IPS DF 4.7 (cell line): ENCODE data around the gene COG1.
"Not testable (repeated sequence)": the region's sequence is repeated elsewhere in the genome, so short reads cannot be mapped to it uniquely, and the experiment has no call there.

Source experiments
- DNase-seq: peaks from one replicate; pipeline ENCODE4 v3.0.0-alpha.2; 2013; ENCODE audit warnings: low spot score; ENCODE audit errors: extremely low read depth

Gene COG1, protein sequence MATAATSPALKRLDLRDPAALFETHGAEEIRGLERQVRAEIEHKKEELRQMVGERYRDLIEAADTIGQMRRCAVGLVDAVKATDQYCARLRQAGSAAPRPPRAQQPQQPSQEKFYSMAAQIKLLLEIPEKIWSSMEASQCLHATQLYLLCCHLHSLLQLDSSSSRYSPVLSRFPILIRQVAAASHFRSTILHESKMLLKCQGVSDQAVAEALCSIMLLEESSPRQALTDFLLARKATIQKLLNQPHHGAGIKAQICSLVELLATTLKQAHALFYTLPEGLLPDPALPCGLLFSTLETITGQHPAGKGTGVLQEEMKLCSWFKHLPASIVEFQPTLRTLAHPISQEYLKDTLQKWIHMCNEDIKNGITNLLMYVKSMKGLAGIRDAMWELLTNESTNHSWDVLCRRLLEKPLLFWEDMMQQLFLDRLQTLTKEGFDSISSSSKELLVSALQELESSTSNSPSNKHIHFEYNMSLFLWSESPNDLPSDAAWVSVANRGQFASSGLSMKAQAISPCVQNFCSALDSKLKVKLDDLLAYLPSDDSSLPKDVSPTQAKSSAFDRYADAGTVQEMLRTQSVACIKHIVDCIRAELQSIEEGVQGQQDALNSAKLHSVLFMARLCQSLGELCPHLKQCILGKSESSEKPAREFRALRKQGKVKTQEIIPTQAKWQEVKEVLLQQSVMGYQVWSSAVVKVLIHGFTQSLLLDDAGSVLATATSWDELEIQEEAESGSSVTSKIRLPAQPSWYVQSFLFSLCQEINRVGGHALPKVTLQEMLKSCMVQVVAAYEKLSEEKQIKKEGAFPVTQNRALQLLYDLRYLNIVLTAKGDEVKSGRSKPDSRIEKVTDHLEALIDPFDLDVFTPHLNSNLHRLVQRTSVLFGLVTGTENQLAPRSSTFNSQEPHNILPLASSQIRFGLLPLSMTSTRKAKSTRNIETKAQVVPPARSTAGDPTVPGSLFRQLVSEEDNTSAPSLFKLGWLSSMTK

GRCh38 chr17:73192894-73193701, at the start of gene COG1:
TSS of gene COG1 (plus strand) at chr17:73193055. CDS start at chr17:73193070, 15 bp downstream.
- DNase-seq = no peak

DNA sequence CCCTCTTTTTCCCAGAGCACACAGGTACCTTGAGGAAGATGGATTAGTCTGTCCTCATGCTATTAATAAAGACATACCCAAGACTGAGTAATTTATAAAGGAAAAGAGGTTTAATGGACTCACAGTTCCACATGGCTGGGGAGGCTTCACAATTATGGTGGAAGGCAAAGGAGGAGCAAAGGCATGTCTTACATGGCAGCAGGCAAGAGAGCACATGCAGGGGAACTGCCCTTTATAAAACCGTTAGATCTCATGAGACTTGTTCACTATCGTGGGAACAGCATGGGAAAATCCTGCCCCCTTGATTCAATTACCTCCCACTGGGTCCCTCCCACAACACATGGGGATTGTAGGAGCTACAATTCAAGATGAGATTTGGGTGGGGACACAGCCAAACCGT, 48.6 kb upstream of the COG1 start:
- not testable (repeated sequence) for DNase-seq

- no peak for DNase-seq
These were observed 47.2 kb upstream of the COG1 start for GRCh38 chr17:73145641-73146040.

GRCh38 chr17:73147791-73148190, 45.1 kb upstream of the COG1 start:
- DNase-seq = not testable (repeated sequence)

DNA sequence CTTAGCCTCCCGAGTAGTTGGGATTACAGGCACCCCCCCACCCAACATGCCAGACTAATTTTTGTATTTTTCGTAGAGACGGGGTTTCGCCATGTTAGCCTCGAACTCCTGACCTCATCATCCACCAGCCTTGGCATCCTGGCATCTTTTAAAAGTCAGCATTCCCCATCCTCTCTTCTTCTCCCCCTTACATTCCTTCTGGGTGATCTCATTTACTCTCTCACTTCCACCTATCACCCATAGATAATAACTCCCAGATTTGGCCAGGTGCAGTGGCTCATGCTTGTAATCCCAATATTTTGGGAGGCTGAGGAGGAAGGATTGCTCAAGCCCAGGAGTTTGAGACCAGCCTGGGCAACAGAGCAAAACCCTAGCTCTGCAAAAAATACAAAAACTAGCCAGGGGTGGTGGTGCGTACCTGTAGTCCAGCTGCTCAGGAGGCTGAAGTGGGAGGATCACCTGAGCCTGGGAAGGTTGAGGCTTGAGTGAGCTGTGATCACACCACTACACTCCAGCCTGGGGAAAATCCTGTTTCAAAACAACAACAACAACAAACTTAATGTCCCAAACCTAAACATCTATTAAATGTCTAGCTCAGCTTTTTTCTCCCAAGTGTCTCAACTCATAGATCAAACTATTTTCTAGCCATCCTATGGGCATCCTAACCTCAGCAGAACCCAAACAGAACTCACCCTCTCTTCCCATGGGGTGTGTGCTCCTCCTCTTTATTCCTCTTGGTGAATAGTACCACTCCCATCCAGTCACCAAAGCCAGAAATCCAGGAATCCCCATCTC, 44.1 kb upstream of the COG1 start:
- DNase-seq = no peak

GRCh38 chr17:73150622-73151300, 42.1 kb upstream of the COG1 start:
- DNase-seq = not testable (repeated sequence)

DNA sequence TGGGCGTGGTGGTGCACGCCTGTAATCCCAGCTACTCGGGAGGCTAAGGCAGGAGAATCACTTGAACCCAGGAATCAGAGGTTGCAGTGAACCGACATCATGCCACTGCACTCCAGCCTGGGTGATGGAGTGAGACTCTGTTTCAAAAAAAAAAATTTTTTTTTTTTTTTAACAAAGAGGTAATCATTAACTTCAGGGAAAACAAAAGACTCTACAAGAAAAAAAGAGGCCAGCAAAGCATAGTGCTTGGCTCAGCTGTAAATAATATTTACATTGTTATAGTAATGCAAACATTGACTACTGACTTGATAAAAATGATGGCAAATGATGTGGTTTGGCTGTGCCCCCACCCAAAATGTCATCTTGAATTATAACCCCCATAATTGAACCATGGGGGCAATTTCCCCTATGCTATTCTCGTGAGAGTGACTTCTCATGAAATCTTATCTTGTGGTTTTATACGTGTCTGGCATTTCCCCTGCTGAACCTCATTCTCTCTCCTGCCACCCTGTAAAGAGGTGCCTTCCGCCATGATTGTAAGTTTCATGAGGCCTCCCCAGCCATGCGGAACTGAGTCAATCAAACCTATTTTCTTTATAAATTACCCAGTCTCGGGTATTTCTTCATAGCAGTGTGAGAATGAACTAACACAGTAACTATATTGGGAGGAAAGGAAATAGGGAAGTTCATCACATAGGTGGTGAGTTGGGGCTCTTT, 40.8 kb upstream of the COG1 start:
- DNase-seq = no peak

GRCh38 chr17:73155410-73156165, 37.3 kb upstream of the COG1 start:
- no peak for DNase-seq

DNA sequence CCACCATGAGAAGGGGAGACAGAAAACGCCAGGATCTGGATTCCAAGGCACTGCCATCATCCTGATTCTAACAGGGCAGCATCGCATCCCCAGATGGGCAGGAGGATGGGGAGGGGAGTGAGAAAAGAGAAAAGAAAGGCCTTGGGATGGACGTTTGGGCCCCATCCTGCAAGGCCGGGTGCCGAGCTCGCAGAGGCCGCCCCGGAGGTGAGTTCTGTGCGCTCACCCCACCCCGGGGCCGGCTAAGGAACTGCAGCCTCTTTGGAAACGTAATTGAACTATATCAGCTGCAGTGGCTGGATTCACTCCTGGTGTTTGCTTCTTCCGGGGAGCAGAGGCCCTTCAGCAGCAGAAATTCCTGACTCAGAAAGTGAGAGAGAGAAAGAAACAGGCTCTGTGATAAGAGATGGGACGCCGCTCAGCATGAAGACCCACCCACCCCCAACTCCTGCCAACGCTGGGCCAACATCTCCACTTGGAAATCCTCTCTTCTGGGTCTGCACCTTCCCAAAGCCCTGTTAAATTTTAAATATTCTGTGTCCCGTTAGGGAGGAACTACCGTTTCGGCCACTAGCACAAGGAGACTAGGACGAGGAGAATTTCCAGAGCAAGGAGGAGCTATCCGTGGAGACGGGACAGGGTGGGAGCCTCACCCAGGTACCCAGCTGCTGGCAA, 36.6 kb upstream of the COG1 start:
- no peak for DNase-seq

GRCh38 chr17:73156887-73157520, 35.9 kb upstream of the COG1 start:
- no peak for DNase-seq

- DNase-seq = no peak
These were observed 35.3 kb upstream of the COG1 start for GRCh38 chr17:73157521-73157890.

DNA sequence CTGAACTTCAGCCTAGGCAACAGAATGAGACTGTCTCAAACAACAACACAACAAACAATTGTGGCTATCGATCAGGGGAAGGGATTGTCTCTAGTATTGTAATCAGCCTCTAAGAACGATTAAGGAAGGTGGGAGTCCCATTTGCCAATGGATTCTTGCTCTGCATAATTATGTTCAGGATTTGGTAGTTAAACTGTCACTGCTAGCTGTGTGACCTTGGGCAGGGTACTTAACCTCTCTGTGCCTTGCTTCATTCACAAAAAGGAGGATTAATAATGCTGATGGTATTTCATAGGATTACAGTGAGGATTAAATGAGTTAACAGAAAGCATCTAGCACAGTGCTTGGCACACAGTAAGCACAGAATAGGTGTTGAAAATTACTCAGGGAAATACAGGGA, 34.7 kb upstream of the COG1 start:
- DNase-seq = no peak

DNA sequence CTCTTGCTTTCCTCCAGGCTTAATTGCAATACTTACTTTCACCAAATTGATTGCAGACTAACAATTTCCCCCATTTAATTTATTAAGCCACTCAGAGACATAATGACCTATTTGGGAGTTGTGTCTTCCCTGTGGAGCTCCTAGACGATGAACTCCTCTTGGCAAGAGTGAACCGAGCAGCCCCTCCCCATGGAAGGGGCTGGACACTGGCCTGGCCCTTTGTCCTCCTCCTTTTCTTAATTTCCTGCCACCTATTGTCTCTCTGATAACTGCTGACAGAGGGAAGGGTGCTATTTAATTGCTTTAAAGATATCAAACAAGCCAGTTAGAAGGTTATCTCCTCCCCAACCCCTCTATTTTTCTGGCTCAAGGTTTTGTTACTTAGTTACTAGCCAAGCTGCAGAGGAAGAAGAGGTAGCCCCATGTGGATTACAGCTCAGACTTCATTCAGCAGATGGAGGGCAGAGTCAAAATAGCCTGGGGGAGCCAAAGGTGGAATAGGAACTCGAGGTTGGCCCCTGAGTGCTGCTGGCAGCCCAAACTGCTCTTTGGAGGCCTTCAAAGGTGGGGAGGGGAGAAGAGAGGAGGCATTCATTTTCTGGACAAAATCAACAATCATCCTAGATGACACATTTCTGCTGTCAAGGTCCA, 31.8 kb upstream of the COG1 start:
- DNase-seq = no peak

DNA sequence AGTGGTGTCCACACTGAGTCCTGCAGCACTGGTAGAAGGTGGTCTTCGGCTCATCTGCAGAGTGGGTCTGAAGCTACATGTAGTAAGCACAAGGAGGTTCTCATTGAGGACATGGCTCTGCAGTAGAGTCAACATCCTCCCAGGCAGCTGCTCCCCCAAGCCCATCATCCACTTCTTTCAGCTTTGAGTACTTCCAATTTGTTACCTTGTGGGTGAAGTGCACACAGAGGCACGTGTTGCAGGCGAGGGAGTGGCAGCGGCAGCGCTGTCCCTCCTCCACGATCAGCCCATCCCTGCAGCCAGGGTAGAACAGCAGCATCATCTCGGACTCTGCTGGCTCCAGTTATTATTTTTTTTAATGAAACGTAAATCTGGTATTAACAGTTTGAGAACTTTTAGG, 29.8 kb upstream of the COG1 start:
- no peak for DNase-seq

- no peak for DNase-seq
These were observed 27.0 kb upstream of the COG1 start for GRCh38 chr17:73165616-73166404.
